Liver (tissue), 9 donors: ENCODE measurements around the gene PTH1R. TPM values are rescaled to one million over a fixed set of nuclear protein-coding genes. Genes with fewer than 3 reads are reported as not detected.

Experiments
- DNase-seq: peaks from one replicate; pipeline ENCODE4 v3.0.0-alpha.2; 2017; ENCODE audit warnings: low spot score
- H3K27ac ChIP-seq, 2 donors: one replicate each; pipeline ENCODE4 v1.7.0; 2013; ENCODE audit warnings: inconsistent platforms in 2 of 2, low read length in 2 of 2, control low read depth in 1 of 2, low read depth in 1 of 2, mild to moderate bottlenecking in 1 of 2
- H3K27me3 ChIP-seq, 4 donors: one replicate each; pipeline versions ENCODE4 v1.6.1 to v1.7.0; 2013; ENCODE audit warnings: low read length in 3 of 4, inconsistent platforms in 1 of 4, mild to moderate bottlenecking in 1 of 4, moderate library complexity in 1 of 4; ENCODE audit not compliant: control insufficient read depth in 4 of 4, insufficient read depth in 4 of 4
- H3K36me3 ChIP-seq, 4 donors: one replicate each; pipeline versions ENCODE4 v1.6.1 to v1.7.0; 2013; ENCODE audit warnings: low read length in 3 of 4, mild to moderate bottlenecking in 3 of 4, low read depth in 1 of 4, moderate library complexity in 1 of 4; ENCODE audit not compliant: control insufficient read depth in 4 of 4, insufficient read depth in 3 of 4
- H3K4me1 ChIP-seq, 4 donors: one replicate each; pipeline versions ENCODE4 v1.6.1 to v1.7.0; 2013; ENCODE audit warnings: low read length in 3 of 4, mild to moderate bottlenecking in 3 of 4, moderate library complexity in 1 of 4; ENCODE audit not compliant: control insufficient read depth in 4 of 4, insufficient read depth in 4 of 4
- H3K4me3 ChIP-seq, 3 donors: one replicate each; pipeline versions ENCODE4 v1.6.1 to v1.7.0; 2013; ENCODE audit warnings: low read length in 3 of 3, control low read depth in 1 of 3, low read depth in 1 of 3, mild to moderate bottlenecking in 1 of 3
- H3K9ac ChIP-seq, 2 donors: one replicate each; pipeline ENCODE4 v1.7.0; 2013; ENCODE audit warnings: low read length in 2 of 2, mild to moderate bottlenecking in 2 of 2, moderate library complexity in 2 of 2, control low read depth in 1 of 2, low read depth in 1 of 2
- H3K9me3 ChIP-seq, 4 donors: one replicate each; pipeline versions ENCODE4 v1.6.1 to v1.7.0; 2013; ENCODE audit warnings: low read length in 3 of 4; ENCODE audit not compliant: control insufficient read depth in 4 of 4
- ATF3 ChIP-seq: IDR thresholded peaks from 2 replicates; pipeline ENCODE4 v1.6.1; 2016; ENCODE audit warnings: antibody characterized with exemption
- CTCF ChIP-seq: fragments of 150-350 bp; IDR thresholded peaks from 2 replicates; pipeline ENCODE4 v1.5.1; 2017; ENCODE audit warnings: improper control_type of control experiment, low read depth, low read length; ENCODE audit not compliant: missing input control
- EGR1 ChIP-seq, 2 donors: IDR thresholded peaks; 2 replicates each; pipeline ENCODE4 v1.6.1; 2016 to 2018; ENCODE audit warnings: antibody characterized with exemption in 2 of 2, low read depth in 2 of 2
- FOXA1 ChIP-seq: IDR thresholded peaks from 2 replicates; pipeline ENCODE4 v1.6.1; 2016; ENCODE audit warnings: antibody characterized with exemption
- FOXA2 ChIP-seq: IDR thresholded peaks from 2 replicates; pipeline ENCODE4 v1.6.1; 2016; ENCODE audit warnings: antibody characterized with exemption
- GABPA ChIP-seq, 2 donors: IDR thresholded peaks in 1 of 2; conservative IDR thresholded peaks in 1 of 2; 2 replicates each; pipeline ENCODE4 v1.6.1; 2016; ENCODE audit warnings: antibody characterized with exemption in 2 of 2, mild to moderate bottlenecking in 1 of 2, moderate library complexity in 1 of 2
- HNF4A ChIP-seq, 2 donors: conservative IDR thresholded peaks; 2 replicates each; pipeline ENCODE4 v1.6.1; 2016; ENCODE audit warnings: antibody characterized with exemption in 2 of 2, mild to moderate bottlenecking in 2 of 2
- HNF4G ChIP-seq: IDR thresholded peaks from 2 replicates; pipeline ENCODE4 v1.6.1; 2016; ENCODE audit warnings: antibody characterized with exemption
- JUND ChIP-seq, 2 donors: IDR thresholded peaks; 2 replicates each; pipeline ENCODE4 v1.6.1; 2016; ENCODE audit warnings: antibody characterized with exemption in 2 of 2
- MAX ChIP-seq: IDR thresholded peaks from 2 replicates; pipeline ENCODE4 v1.6.1; 2016; ENCODE audit warnings: antibody characterized with exemption
- NR2F2 ChIP-seq: IDR thresholded peaks from 2 replicates; pipeline ENCODE4 v1.6.1; 2016; ENCODE audit warnings: antibody characterized with exemption
- RAD21 ChIP-seq, 2 donors: IDR thresholded peaks; 2 replicates each; pipeline ENCODE4 v1.6.1; 2016; ENCODE audit warnings: antibody characterized with exemption in 2 of 2, mild to moderate bottlenecking in 2 of 2
- REST ChIP-seq: IDR thresholded peaks from 2 replicates; pipeline ENCODE4 v1.6.1; 2016; ENCODE audit warnings: antibody characterized with exemption, mild to moderate bottlenecking
- RXRA ChIP-seq, 2 donors: IDR thresholded peaks; 2 replicates each; pipeline ENCODE4 v1.6.1; 2017 to 2018; ENCODE audit warnings: antibody characterized with exemption in 2 of 2, mild to moderate bottlenecking in 1 of 2
- SP1 ChIP-seq: IDR thresholded peaks from 2 replicates; pipeline ENCODE4 v1.6.1; 2018; ENCODE audit warnings: antibody characterized with exemption, mild to moderate bottlenecking
- TAF1 ChIP-seq: conservative IDR thresholded peaks from 2 replicates; pipeline ENCODE4 v1.6.1; 2016; ENCODE audit warnings: antibody characterized with exemption, mild to moderate bottlenecking
- YY1 ChIP-seq: IDR thresholded peaks from 2 replicates; pipeline ENCODE4 v1.6.1; 2016; ENCODE audit warnings: antibody characterized with exemption, mild to moderate bottlenecking
- ZBTB33 ChIP-seq: IDR thresholded peaks from 2 replicates; pipeline ENCODE4 v1.6.1; 2016; ENCODE audit warnings: antibody characterized with exemption
- WGBS: extraction: QIAGEN DNeasy Blood & Tissue Kit; methylation state at CpG from one replicate; pipeline ENCODE4 v1.1.7; 2013; 5-methylcytosine and 5-hydroxymethylcytosine counted together
- polyA plus RNA-seq, 2 donors: library from polyadenylated mRNA; stranded (reverse) in 1 of 2; unstranded in 1 of 2; fragments of 200-250 nt in 1 of 2; fragments of >200 nt in 1 of 2; fragmentation: Nextera tagmentation in 1 of 2; extraction: Ambion mirVana in 1 of 2; gene quantifications; one replicate each; pipeline versions ENCODE4 v1.2.1 to v1.2.3, GENCODE V29; 2013 to 2015
- total RNA-seq, 2 donors: library from RNA; depleted of rRNA; stranded (reverse); fragments of >200 nt; gene quantifications; one replicate each; pipeline ENCODE4 v1.2.3, GENCODE V29; 2014
- donor health status: healthy.
- donor health status: healthy.
- donor health status: healthy.
- donor health status: healthy.
- donor health status: healthy.

PTH1R gene
- total and polyA plus RNA-seq, 4 donors: 7.2 to 28.4 (median 23.6) TPM

GRCh38 chr3:46835054-46835453 is 42.5 kb upstream of the PTH1R start:
- no peaks in the 10 kb centered on the region for H3K36me3 ChIP-seq
- no peak overlapping the region for H3K27ac ChIP-seq
- H3K9ac ChIP-seq: no peak overlapping the region
- H3K27me3 ChIP-seq: no peaks in the 10 kb centered on the region
- no peak overlapping the region for H3K4me3 ChIP-seq
- WGBS: 94% methylated on average over 12 of the region's 12 CpGs
- peaks cover 0 to 2% (median under 1%) of the 10 kb centered on the region in 4 donors for H3K9me3 ChIP-seq
- TF ChIP-seq HNF4A (conservative IDR thresholded peaks at IDR 0.05) (no peak), EGR1 (IDR thresholded peaks at IDR 0.05; ENCODE audit: low read depth in 2 of 2) (no peak), TAF1 (no peak), REST (no peak), JUND (IDR thresholded peaks at IDR 0.05) (no peak), GABPA (IDR thresholded peaks at IDR 0.05 in 1 of 2, conservative IDR thresholded peaks at IDR 0.05 in 1 of 2) (no peak)
- no peaks in the 10 kb centered on the region for H3K4me1 ChIP-seq
- no peak for DNase-seq

GRCh38 chr3:46835491-46835890 is 42.0 kb upstream of the PTH1R start:
- no peaks in the 10 kb centered on the region for H3K27me3 ChIP-seq
- no peak for DNase-seq
- no peaks in the 10 kb centered on the region for H3K4me1 ChIP-seq
- H3K27ac ChIP-seq: no peak overlapping the region
- H3K9ac ChIP-seq: no peak overlapping the region
- whole genome bisulfite sequencing: 95% methylated on average over 4 of the region's 4 CpGs
- TF ChIP-seq NR2F2 (no peak), REST (no peak), JUND (IDR thresholded peaks at IDR 0.05) (no peak), HNF4G (no peak), FOXA2 (no peak), GABPA (IDR thresholded peaks at IDR 0.05 in 1 of 2, conservative IDR thresholded peaks at IDR 0.05 in 1 of 2) (no peak), RAD21 (IDR thresholded peaks at IDR 0.05) (no peak), FOXA1 (no peak), TAF1 (no peak), HNF4A (conservative IDR thresholded peaks at IDR 0.05) (no peak), RXRA (IDR thresholded peaks at IDR 0.05) (no peak), EGR1 (IDR thresholded peaks at IDR 0.05; ENCODE audit: low read depth in 2 of 2) (no peak), MAX (no peak), ZBTB33 (no peak), CTCF (no peak), SP1 (no peak), ATF3 (no peak), YY1 (no peak)
- no peak overlapping the region for H3K4me3 ChIP-seq
- H3K9me3 ChIP-seq: peaks cover 0 to 4% (median under 1%) of the 10 kb centered on the region in 4 donors
- no peaks in the 10 kb centered on the region for H3K36me3 ChIP-seq
